BLaER1 (cell line): ENCODE data around the gene MAP7D1.

Source experiments
- H3K27ac ChIP-seq: shearing (Covaris generic); formaldehyde crosslinking; 2 replicates; pipeline ENCODE4 v1.8.1; 2022
- H3K27me3 ChIP-seq: shearing (Covaris generic); formaldehyde crosslinking; 2 replicates; pipeline ENCODE4 v1.8.1; 2022
- H3K36me3 ChIP-seq: shearing (Covaris generic); formaldehyde crosslinking; 2 replicates; pipeline ENCODE4 v1.8.1; 2022
- H3K4me1 ChIP-seq: shearing (Covaris generic); formaldehyde crosslinking; 2 replicates; pipeline ENCODE4 v1.8.1; 2022
- H3K4me2 ChIP-seq: shearing (Covaris generic); formaldehyde crosslinking; 2 replicates; pipeline ENCODE4 v1.8.1; 2022
- H3K4me3 ChIP-seq: shearing (Covaris generic); formaldehyde crosslinking; 2 replicates; pipeline ENCODE4 v1.8.1; 2022
- H3K9ac ChIP-seq: shearing (Covaris generic); formaldehyde crosslinking; 2 replicates; pipeline ENCODE4 v1.8.1; 2022
- H3K9me3 ChIP-seq: shearing (Covaris generic); formaldehyde crosslinking; 2 replicates; pipeline ENCODE4 v1.8.1; 2022
- H4K20me1 ChIP-seq: shearing (Covaris generic); formaldehyde crosslinking; 2 replicates; pipeline ENCODE4 v1.8.1; 2022
- Cebpa-rat ChIP-seq: shearing (Covaris generic); IDR thresholded peaks from 2 replicates; pipeline ENCODE4 v1.8.1; 2022

Gene MAP7D1

DNA sequence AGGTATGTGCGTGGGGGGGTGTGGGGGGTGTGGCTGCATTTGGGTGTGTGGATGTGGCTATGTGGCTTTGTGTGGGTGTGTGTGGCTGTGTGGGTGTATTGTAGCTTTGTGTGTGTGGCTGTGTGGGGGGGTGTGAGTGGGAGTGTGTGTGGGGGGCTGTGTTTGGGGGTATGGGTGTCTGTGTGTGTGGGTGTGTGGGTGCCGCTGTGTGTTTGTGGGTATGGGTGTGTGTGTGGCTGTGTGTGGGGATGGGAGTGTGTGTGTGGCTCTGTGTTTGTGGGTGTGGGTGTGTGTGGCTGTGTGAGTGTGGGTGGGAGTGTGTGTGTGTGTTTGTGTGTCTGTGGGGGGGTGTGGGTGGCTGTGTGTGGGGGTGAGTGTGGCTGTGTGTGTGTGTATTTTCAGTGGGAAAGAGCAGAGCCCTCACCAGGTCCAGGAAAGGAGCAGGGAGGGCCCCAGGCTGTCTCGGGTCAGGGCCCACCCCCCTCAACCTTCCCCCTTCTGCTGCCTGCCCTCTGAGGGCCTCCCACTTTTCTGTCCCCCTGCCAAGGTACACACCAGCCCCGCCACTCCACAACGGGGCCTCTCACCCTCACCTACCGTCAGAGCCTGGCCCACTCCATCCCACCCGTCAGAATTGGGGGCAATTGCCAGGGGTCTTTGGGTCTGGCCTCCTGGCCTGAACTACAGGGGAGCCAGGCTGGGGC lies 29.0 kb upstream of the MAP7D1 start:
- Histone ChIP-seq H3K9ac (no peak overlapping the region), H3K4me2 (peak overlapping the region; percentile 9; the same call in 1 of the 2 replicates), H3K27ac (no peak overlapping the region), H3K9me3 (no peaks in the 10 kb centered on the region), H4K20me1 (no peaks in the 10 kb centered on the region), H3K27me3 (peaks cover 45% of the 10 kb centered on the region), H3K4me3 (no peak overlapping the region), H3K4me1 (peaks cover 50% of the 10 kb centered on the region), H3K36me3 (no peaks in the 10 kb centered on the region)
- no peak for TF ChIP-seq Cebpa-rat

DNA sequence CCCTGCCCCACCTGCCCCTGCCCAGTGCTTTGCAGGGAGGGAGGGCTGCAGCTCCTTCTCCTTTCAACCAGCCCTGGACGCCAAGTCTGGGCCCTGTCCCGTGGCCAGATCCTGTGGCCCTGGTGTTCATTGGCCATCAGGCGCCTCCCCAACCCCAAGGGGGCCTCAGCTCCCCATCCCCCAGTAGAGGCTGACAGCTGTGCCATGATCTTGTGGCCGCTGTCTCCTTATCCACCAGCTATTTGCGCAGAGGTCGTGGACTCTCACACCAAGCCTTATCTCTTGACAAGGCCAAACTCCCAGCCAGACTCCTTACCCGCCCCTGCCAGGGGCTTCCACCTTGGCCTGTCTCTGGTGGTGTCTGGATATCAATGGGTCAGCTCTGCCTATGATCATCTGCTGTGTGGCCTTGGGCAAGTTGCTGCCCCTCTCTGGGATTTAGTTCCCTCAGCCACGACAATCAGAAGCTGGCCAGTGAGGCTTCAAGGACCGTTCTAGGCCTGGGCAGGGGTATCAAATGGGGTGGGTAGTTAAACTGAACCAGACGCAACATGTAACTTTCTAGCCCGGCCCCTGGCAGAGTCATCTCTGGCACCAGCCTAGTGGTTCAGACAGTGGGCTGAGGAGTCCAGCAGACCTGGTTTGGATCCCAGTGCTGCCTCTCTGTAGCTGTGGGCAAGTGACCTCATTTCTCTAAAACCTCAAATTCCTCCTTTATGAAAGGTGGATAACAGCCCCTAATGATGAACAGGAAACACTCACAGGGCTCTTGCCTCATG lies 27.6 kb upstream of the MAP7D1 start:
- H3K27ac ChIP-seq, result no peak overlapping the region
- no peak overlapping the region for H3K4me2 ChIP-seq
- H4K20me1 ChIP-seq, result no peaks in the 10 kb centered on the region
- H3K9me3 ChIP-seq, result no peaks in the 10 kb centered on the region
- H3K36me3 ChIP-seq, result no peaks in the 10 kb centered on the region
- no peak for TF ChIP-seq Cebpa-rat
- H3K4me1 ChIP-seq, result peaks cover 36% of the 10 kb centered on the region
- H3K4me3 ChIP-seq, result no peak overlapping the region
- H3K9ac ChIP-seq, result no peak overlapping the region
- peaks cover 32% of the 10 kb centered on the region for H3K27me3 ChIP-seq

DNA sequence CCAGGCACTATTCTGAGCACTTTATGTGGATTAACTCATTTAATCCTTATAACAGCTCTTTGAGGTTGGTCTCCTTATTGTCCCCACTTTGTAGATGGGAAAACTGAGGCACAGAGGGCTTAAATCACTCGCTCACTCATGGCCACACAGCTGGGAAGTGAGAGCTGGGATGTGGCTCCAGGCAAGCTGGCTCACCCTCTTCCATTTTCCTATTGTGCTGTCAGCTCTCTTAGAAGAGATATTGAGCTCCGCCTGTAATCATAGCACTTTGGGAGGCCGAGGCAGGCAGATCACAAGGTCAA lies 27.1 kb upstream of the MAP7D1 start:
- no peaks in the 10 kb centered on the region for H4K20me1 ChIP-seq
- H3K27ac ChIP-seq, result no peak overlapping the region
- peaks cover 31% of the 10 kb centered on the region for H3K4me1 ChIP-seq
- no peak overlapping the region for H3K4me2 ChIP-seq
- H3K9ac ChIP-seq, result no peak overlapping the region
- H3K4me3 ChIP-seq, result no peak overlapping the region
- no peaks in the 10 kb centered on the region for H3K36me3 ChIP-seq
- peaks cover 26% of the 10 kb centered on the region for H3K27me3 ChIP-seq
- H3K9me3 ChIP-seq, result no peaks in the 10 kb centered on the region
- no peak for TF ChIP-seq Cebpa-rat

DNA sequence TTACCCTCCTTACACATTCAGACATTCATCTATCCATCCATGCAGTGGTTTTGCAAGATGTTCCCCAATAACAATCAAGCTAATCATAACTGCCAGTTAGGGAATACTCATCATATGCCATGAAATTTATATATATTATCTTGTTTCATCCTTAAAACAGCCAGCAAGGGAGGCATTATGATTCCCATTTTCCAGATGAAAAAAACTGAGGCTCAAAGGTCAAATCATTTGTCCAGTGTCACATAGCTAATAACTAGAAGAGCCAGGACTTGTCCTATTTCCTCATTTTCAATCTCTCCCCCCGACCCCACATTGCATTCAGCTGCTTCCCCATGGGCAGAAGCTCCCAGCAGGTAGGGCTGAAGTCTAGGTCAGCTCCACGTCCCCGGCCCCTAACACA lies 23.9 kb upstream of the MAP7D1 start:
- H3K4me1 ChIP-seq, result peaks cover 8% of the 10 kb centered on the region; the same call in 1 of the 2 replicates
- no peaks in the 10 kb centered on the region for H3K9me3 ChIP-seq
- no peaks in the 10 kb centered on the region for H3K27me3 ChIP-seq
- no peak overlapping the region for H3K4me3 ChIP-seq
- H4K20me1 ChIP-seq, result no peaks in the 10 kb centered on the region; the same call in 1 of the 2 replicates
- no peak overlapping the region for H3K27ac ChIP-seq
- no peak overlapping the region for H3K9ac ChIP-seq
- H3K36me3 ChIP-seq, result peaks cover 12% of the 10 kb centered on the region
- no peak for TF ChIP-seq Cebpa-rat
- H3K4me2 ChIP-seq, result no peak overlapping the region

DNA sequence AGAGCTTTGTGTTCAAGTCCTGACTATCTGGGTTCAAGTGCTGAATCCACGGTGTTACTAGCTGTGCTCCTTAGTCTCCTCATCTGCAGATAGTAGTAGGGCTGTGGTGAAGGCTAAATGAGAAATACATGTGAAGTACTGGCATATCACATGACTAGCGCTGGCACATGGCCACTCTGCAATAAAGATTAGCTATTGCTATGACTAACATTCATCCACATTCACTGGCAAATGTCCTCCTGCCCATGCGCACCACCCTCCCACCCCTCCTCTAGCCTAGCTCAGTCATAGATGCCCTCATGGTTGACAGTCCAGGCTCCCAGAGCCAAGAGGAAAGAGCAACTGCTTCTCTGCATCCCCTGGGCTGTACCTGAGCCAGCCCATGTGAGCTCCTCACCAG lies 22.5 kb upstream of the MAP7D1 start:
- H3K36me3 ChIP-seq, result peaks cover 27% of the 10 kb centered on the region
- H3K9ac ChIP-seq, result no peak overlapping the region
- TF ChIP-seq Cebpa-rat, result no peak
- H3K9me3 ChIP-seq, result no peaks in the 10 kb centered on the region
- no peaks in the 10 kb centered on the region for H3K4me1 ChIP-seq
- no peak overlapping the region for H3K27ac ChIP-seq
- H4K20me1 ChIP-seq, result peaks cover 10% of the 10 kb centered on the region; the same call in 1 of the 2 replicates
- H3K4me3 ChIP-seq, result no peak overlapping the region
- H3K27me3 ChIP-seq, result no peaks in the 10 kb centered on the region
- no peak overlapping the region for H3K4me2 ChIP-seq

DNA sequence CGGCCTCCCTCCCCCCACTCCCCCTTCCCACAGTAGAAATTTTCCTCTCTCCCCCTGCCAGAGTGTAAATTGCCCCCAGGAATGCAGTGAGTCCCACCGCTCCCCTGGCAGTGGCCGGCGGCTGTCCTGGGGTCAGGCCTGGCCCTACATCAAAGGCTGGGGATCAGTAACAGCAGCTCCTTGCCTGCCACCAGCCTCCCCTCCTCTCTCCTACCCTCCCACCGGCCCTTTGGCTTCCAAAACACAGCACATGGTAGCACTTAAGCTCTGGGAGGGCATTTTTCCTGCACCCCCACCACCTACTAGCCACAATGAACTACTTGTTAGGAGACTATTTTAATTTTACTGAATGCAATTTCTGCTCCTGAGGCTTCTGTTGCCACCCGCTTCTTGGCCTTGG lies 21.9 kb upstream of the MAP7D1 start:
- H3K4me1 ChIP-seq, result no peaks in the 10 kb centered on the region
- H3K9me3 ChIP-seq, result no peaks in the 10 kb centered on the region
- H3K36me3 ChIP-seq, result peaks cover 32% of the 10 kb centered on the region
- no peak overlapping the region for H3K27ac ChIP-seq
- H3K27me3 ChIP-seq, result no peaks in the 10 kb centered on the region
- no peak overlapping the region for H3K9ac ChIP-seq
- no peak overlapping the region for H3K4me3 ChIP-seq
- no peak overlapping the region for H3K4me2 ChIP-seq
- peaks cover 11% of the 10 kb centered on the region; the same call in 1 of the 2 replicates for H4K20me1 ChIP-seq
- TF ChIP-seq Cebpa-rat, result no peak

GRCh38 chr1:36134505-36135329 lies 21.2 kb upstream of the MAP7D1 start:
- peaks cover 39% of the 10 kb centered on the region for H3K36me3 ChIP-seq
- H3K4me2 ChIP-seq, result no peak overlapping the region
- no peak for TF ChIP-seq Cebpa-rat
- no peaks in the 10 kb centered on the region for H3K27me3 ChIP-seq
- peaks cover 18% of the 10 kb centered on the region; the same call in 1 of the 2 replicates for H4K20me1 ChIP-seq
- no peaks in the 10 kb centered on the region for H3K4me1 ChIP-seq
- H3K27ac ChIP-seq, result no peak overlapping the region
- no peak overlapping the region for H3K4me3 ChIP-seq
- no peak overlapping the region for H3K9ac ChIP-seq
- H3K9me3 ChIP-seq, result no peaks in the 10 kb centered on the region

DNA sequence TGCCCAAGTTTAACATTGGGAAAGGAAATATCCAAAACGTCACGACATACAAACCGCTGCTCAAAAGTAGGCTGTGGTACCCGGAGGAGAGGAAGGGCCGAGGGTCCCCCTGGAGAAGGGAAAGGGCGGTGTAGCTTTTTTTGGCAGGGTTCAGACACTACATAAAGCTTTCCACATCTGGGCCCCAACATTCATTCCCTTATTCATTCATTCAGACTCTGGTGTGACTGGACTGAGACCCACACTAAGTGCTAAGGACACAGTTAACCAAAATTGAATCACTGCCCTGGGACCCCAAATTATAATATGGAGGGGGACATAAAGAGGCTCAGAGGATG lies 20.7 kb upstream of the MAP7D1 start:
- TF ChIP-seq Cebpa-rat, result no peak
- peaks cover 24% of the 10 kb centered on the region; the same call in 1 of the 2 replicates for H4K20me1 ChIP-seq
- no peak overlapping the region for H3K27ac ChIP-seq

DNA sequence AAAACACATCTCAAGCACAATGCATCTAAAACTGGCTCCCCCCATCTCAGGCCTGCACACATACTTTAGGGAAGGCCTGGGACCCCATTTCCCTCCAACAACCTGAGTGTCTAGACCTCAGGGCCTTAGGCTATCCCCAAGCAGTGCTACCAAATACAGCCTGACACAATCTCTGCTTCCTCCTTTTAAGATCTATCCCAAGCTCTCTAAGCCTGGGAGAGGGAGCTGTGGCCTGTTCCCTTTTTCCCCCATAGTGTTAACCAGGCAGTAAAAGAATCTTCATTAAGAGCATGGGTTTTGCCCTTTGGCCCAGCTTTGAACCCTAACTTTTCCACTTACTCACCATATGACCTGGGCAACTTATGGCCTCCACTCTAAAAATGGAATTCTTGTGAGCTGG lies 20.2 kb upstream of the MAP7D1 start:
- H3K4me1 ChIP-seq, result no peaks in the 10 kb centered on the region
- H3K9ac ChIP-seq, result no peak overlapping the region
- H3K27me3 ChIP-seq, result no peaks in the 10 kb centered on the region
- H3K36me3 ChIP-seq, result peaks cover 47% of the 10 kb centered on the region
- peaks cover 28% of the 10 kb centered on the region; the same call in 1 of the 2 replicates for H4K20me1 ChIP-seq
- TF ChIP-seq Cebpa-rat, result no peak
- H3K4me2 ChIP-seq, result no peak overlapping the region
- H3K4me3 ChIP-seq, result no peak overlapping the region
- H3K9me3 ChIP-seq, result no peaks in the 10 kb centered on the region
- H3K27ac ChIP-seq, result no peak overlapping the region

More for the DNA sequence above, 20.7 kb upstream of the MAP7D1 start:
- Histone ChIP-seq H3K4me1 (no peaks in the 10 kb centered on the region), H3K9me3 (no peaks in the 10 kb centered on the region), H3K4me3 (no peak overlapping the region), H3K9ac (no peak overlapping the region), H3K36me3 (peaks cover 45% of the 10 kb centered on the region), H3K27me3 (no peaks in the 10 kb centered on the region), H3K4me2 (no peak overlapping the region)

- no peaks in the 10 kb centered on the region for H3K27me3 ChIP-seq
- no peaks in the 10 kb centered on the region for H3K4me1 ChIP-seq
- no peak overlapping the region for H3K9ac ChIP-seq
- no peak overlapping the region for H3K4me2 ChIP-seq
- H3K36me3 ChIP-seq, result peaks cover 52% of the 10 kb centered on the region
- H3K4me3 ChIP-seq, result no peak overlapping the region
- no peak for TF ChIP-seq Cebpa-rat
- H3K27ac ChIP-seq, result no peak overlapping the region
- no peaks in the 10 kb centered on the region for H3K9me3 ChIP-seq
- peaks cover 36% of the 10 kb centered on the region for H4K20me1 ChIP-seq
These were observed 19.4 kb upstream of the MAP7D1 start for GRCh38 chr1:36136535-36136934.
